Heart right ventricle (tissue), 16 donors: ENCODE data around the gene ITGAL. TPM values are rescaled to one million over a fixed set of nuclear protein-coding genes. Genes with fewer than 3 reads are reported as not detected.
A peak's percentile ranks its signal among the peaks of the same experiment; 100 is the strongest.

ENCODE experiments used
- ATAC-seq, 8 donors: fragments of 200-7000 bp; cut with Tn5 transposase; one replicate each; pipeline ENCODE4 v1.9.1; 2020; ENCODE audit warnings: mild to moderate bottlenecking in 8 of 8, moderate library complexity in 8 of 8, moderate number of reproducible peaks in 1 of 8
- DNase-seq, 2 donors: peaks; one replicate each; pipeline ENCODE4 v3.0.0-alpha.2; 2020
- H3K27ac ChIP-seq, 10 donors: fragments of 200-600 bp; sonication (generic) in 2 of 10; one replicate each; pipeline versions ENCODE4 v1.5.0 to v1.8.0; 2020 to 2022; ENCODE audit warnings: mild to moderate bottlenecking in 3 of 10
- H3K27me3 ChIP-seq, 7 donors: fragments of 200-600 bp; one replicate each; pipeline ENCODE4 v1.8.0; 2021 to 2022; ENCODE audit warnings: mild to moderate bottlenecking in 2 of 7
- H3K36me3 ChIP-seq, 9 donors: fragments of 200-600 bp; sonication (generic) in 1 of 9; one replicate each; pipeline versions ENCODE4 v1.5.0 to v1.8.0; 2020 to 2022; ENCODE audit warnings: mild to moderate bottlenecking in 2 of 9
- H3K4me1 ChIP-seq, 9 donors: fragments of 200-600 bp; sonication (generic) in 1 of 9; one replicate each; pipeline versions ENCODE4 v1.5.0 to v1.8.0; 2020 to 2022; ENCODE audit warnings: mild to moderate bottlenecking in 4 of 9
- H3K4me3 ChIP-seq, 10 donors: fragments of 200-600 bp; sonication (generic) in 2 of 10; one replicate each; pipeline versions ENCODE4 v1.5.0 to v1.8.0; 2020 to 2022; ENCODE audit warnings: mild to moderate bottlenecking in 7 of 10, moderate library complexity in 2 of 10
- H3K9me3 ChIP-seq, 11 donors: fragments of 200-600 bp in 10 of 11; sonication (generic) in 2 of 11; one replicate each; pipeline versions ENCODE4 v1.5.0 to v1.8.0; 2013 to 2022; ENCODE audit warnings: mild to moderate bottlenecking in 2 of 11, control low read depth in 1 of 11, moderate library complexity in 1 of 11
- WGBS, 2 donors: extraction: QIAGEN DNeasy Blood & Tissue Kit; methylation state at CpG; one replicate each; pipeline ENCODE4 v1.1.7; 2013; ENCODE audit warnings: inconsistent platforms in 1 of 2; 5-methylcytosine and 5-hydroxymethylcytosine counted together
- intact Hi-C, 10 donors: fragments of 100-400 bp; cut with DNase I; formaldehyde crosslinking; loops; one replicate each; pipeline versions ENCODE4 v1.11.1 to v1.14.2; 2022
- polyA plus RNA-seq, 2 donors: library from polyadenylated mRNA; stranded (reverse); fragments of 200-250 nt; gene quantifications; one replicate each; pipeline ENCODE4 v1.2.3, GENCODE V29; 2013
- total RNA-seq, 10 donors: library from RNA; stranded (reverse); fragmentation: NEBNext Ultra II Directional in 3 of 10; extraction: Animal tissue kit (Norgen Biotek cat#: 25700) in 3 of 10; gene quantifications; one replicate each; pipeline versions ENCODE4 v1.2.1 to v1.2.4, GENCODE V29; 2021 to 2023
- TF ChIP-seq, protein P1 (sequence below), 9 donors: fragments of 200-600 bp; sonication (generic) in 2 of 9; IDR thresholded peaks; one replicate each; pipeline versions ENCODE4 v1.5.0 to v1.8.0; 2021 to 2022; ENCODE audit warnings: antibody characterized with exemption in 9 of 9, mild to moderate bottlenecking in 5 of 9, moderate library complexity in 1 of 9
- donor health status: Arrhythmogenic right ventricular cardiomyopathy.
- donor health status: ischemic (EF 13 %, LVEDD 7.1; RV severe dilation, severe dysfunction).
- donor health status: healthy with polysubstance abuse.
- donor health status: DM: no; HTN: yes; CAD: no.
- donor health status: DM: no; HTN: no; CAD: no.
- donor health status: ischemic (EF 25% LVEDD 6.9; RV normal size, moderate dysfunction).
- donor health status: ischemic (EF 25% LVEDD 5.7; RV mildly dilated, moderate dysfunction).
- donor health status: healthy.
- donor health status: DM: yes; HTN: yes; CAD: no.
- donor health status: Ischemic cardiomyopathy.
- donor health status: ischemic (EF 35%, LVEDD 5.7; RV mildly dilated, moderate dysfunction).
- donor health status: nonischemic (EF 11% LVEDD 7.7; RV severe dilation, severe dysfunction).
- donor health status: DM: yes; HTN: yes; CAD: no.
- donor health status: PGD.
- donor health status: ischemic (EF 29% LVEDD 5.4; RV normal size, mild dysfunction).
- donor health status: nonischemic (EF 23%, LVEDD 6.1; RV moderate dilation, normal function).

ITGAL gene
- total and polyA plus RNA-seq, 12 donors: 0.52 to 18.2 (median 1.6) TPM

DNA sequence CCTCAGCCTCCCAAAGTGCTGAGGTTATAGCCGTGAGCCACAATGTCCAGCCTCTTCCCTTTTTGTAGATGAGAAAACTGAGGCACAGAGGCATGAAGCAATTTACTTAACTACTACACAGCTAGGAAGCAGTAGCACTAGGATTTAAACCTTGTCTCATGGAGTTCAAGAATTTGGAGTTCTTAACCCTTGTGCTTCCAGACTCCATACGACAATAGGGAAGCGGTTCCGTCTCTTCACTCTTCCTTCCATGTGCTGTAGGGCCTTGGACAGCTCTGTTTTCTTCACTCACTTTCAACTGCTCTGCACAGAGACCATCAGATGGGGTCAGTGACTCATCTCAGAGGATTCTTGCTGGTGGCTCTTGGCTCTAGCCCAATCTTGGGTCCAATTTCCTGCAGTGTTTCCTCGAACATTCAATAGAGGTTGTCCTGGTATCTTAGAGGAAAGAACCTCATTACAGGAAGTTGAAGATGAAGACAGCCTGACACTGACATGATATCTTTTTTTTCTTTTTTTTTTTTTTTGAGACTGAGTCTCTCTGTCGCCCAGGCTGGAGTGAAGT, 19.3 kb downstream of the ITGAL start:
- H3K27ac ChIP-seq: no peak overlapping the region
- WGBS, 2 donors: 30 to 44% methylated on average over 6 of the region's 6 CpGs
- intact Hi-C loops: no loop called here
- peaks cover 0 to 12% (median 5%) of the 10 kb centered on the region in 7 donors for H3K27me3 ChIP-seq
- H3K9me3 ChIP-seq: no peaks in the 10 kb centered on the region
- peaks cover 0 to 87% (median 0%) of the 10 kb centered on the region in 9 donors for H3K36me3 ChIP-seq
- TF ChIP-seq, protein P1, sequence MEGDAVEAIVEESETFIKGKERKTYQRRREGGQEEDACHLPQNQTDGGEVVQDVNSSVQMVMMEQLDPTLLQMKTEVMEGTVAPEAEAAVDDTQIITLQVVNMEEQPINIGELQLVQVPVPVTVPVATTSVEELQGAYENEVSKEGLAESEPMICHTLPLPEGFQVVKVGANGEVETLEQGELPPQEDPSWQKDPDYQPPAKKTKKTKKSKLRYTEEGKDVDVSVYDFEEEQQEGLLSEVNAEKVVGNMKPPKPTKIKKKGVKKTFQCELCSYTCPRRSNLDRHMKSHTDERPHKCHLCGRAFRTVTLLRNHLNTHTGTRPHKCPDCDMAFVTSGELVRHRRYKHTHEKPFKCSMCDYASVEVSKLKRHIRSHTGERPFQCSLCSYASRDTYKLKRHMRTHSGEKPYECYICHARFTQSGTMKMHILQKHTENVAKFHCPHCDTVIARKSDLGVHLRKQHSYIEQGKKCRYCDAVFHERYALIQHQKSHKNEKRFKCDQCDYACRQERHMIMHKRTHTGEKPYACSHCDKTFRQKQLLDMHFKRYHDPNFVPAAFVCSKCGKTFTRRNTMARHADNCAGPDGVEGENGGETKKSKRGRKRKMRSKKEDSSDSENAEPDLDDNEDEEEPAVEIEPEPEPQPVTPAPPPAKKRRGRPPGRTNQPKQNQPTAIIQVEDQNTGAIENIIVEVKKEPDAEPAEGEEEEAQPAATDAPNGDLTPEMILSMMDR (IDR thresholded peaks at IDR 0.05): no peak
- H3K4me3 ChIP-seq: no peak overlapping the region
- DNase-seq (peak in 1 of 2 donors; percentile 17), ATAC-seq (peak in 5 of 8 donors; percentile 28 to 81 (median 38))
- peaks cover 0 to 25% (median 0%) of the 10 kb centered on the region in 9 donors for H3K4me1 ChIP-seq

DNA sequence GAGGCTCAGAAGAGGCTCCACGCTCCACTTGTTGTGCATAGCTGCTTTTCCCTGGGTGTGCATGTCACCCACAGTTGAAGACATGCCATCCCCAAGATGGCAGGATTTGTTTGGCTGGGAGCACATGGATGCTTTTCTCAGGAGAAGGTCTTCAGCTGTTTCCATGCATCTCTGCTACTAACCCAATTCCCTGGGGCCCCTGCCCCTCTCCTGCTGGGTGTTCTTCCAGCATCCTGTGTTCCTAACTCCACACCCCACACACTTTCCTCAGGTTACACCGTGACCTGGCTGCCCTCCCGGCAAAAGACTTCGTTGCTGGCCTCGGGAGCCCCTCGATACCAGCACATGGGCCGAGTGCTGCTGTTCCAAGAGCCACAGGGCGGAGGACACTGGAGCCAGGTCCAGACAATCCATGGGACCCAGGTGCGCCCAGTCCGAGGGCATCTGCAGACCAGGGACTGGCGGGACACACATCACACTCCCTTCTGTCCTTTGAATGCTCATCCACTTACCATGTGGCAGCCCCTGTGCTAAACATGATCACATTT, 21.5 kb downstream of the ITGAL start:
- Histone ChIP-seq H3K27me3 (peaks cover 0 to 12% (median 0%) of the 10 kb centered on the region in 7 donors), H3K4me3 (no peak overlapping the region), H3K9me3 (no peaks in the 10 kb centered on the region), H3K4me1 (peaks cover 0 to 17% (median 0%) of the 10 kb centered on the region in 9 donors), H3K27ac (no peak overlapping the region), H3K36me3 (peaks cover 0 to 87% (median 0%) of the 10 kb centered on the region in 9 donors)
- no peak for DNase-seq
- TF ChIP-seq, protein P1 (IDR thresholded peaks at IDR 0.05): no peak
- 76 to 77% methylated on average over 11 of the region's 11 CpGs for WGBS, 2 donors
- ATAC-seq: no peak
- intact Hi-C loops: no loop called here

DNA sequence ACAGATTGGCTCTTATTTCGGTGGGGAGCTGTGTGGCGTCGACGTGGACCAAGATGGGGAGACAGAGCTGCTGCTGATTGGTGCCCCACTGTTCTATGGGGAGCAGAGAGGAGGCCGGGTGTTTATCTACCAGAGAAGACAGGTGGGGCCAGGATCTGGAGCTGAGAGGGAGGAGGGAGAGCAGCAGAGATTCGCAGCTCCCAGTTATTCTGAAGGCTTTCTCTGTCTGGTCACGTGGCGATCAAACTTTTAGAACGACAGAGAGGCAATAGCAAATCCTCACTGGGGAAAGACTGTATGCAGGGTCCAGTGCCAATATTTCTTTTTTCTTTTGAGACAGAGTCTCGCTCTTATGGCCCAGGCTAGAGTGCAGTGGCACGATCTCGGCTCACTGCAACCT, 22.2 kb downstream of the ITGAL start:
- 65 to 69% methylated on average over 12 of the region's 12 CpGs for WGBS, 2 donors
- intact Hi-C loops: no loop called here
- H3K27ac ChIP-seq: no peak overlapping the region
- DNase-seq (no peak), ATAC-seq (no peak)
- H3K27me3 ChIP-seq: peaks cover 0 to 12% (median 0%) of the 10 kb centered on the region in 7 donors
- no peak overlapping the region for H3K4me3 ChIP-seq
- TF ChIP-seq, protein P1 (IDR thresholded peaks at IDR 0.05): no peak
- no peaks in the 10 kb centered on the region for H3K9me3 ChIP-seq
- H3K4me1 ChIP-seq: peaks cover 0 to 12% (median 0%) of the 10 kb centered on the region in 9 donors
- peaks cover 0 to 85% (median 0%) of the 10 kb centered on the region in 9 donors for H3K36me3 ChIP-seq

DNA sequence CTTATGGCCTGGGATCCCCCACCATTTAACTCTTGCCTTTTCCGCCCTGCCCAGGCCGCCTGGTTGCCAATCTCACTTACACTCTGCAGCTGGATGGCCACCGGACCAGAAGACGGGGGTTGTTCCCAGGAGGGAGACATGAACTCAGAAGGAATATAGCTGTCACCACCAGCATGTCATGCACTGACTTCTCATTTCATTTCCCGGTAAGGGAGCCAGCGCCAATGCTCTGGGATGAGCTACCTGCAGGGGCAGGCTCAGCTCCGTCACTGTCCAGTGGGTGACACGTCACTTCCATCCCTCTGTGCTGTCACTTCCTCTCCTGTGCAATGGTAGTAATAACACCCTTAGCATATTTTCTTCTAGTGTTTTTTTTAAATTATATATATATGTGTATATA, 26.7 kb downstream of the ITGAL start:
- WGBS, 2 donors: 64 to 66% methylated on average over 8 of the region's 8 CpGs
- no peak for ATAC-seq
- Histone ChIP-seq H3K4me1 (no peaks in the 10 kb centered on the region), H3K4me3 (peak overlapping the region in 4 of 10 donors; percentile 12 to 34 (median 20)), H3K27ac (no peak overlapping the region), H3K27me3 (peaks cover 0 to 12% (median 0%) of the 10 kb centered on the region in 7 donors), H3K9me3 (no peaks in the 10 kb centered on the region), H3K36me3 (peaks cover 0 to 91% (median 0%) of the 10 kb centered on the region in 9 donors)
- no peak for DNase-seq
- TF ChIP-seq, protein P1 (IDR thresholded peaks at IDR 0.05): no peak
- intact Hi-C loops: no loop called here
